ENCODE results near the gene GABRE. TPM values are rescaled to one million over a fixed set of nuclear protein-coding genes. Genes with fewer than 3 reads are reported as not detected.

The GABRE gene
- total RNA-seq, 2 donors from 2014 or later, result 4.2 to 16.2 TPM

DNA sequence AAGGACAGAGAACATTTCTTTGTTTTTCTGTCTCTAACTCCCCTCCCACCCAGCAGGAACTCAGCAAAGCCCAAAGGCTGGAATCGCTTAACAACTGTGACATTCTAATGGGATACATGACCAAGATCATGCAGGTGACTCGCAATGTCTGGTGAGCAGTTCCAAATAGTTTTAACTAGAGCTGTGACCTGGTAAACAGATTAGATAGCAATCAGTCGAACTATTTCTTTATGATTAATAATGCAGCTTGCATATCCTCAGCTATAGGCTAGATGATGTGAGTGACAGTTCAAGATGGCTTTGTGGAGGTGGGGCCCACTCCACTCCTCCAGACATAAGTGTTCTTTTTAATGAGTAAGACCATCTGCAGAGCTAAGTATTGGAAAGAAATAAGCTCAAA, 20.0 kb upstream of the GABRE start:
- no peaks in the 10 kb centered on the region for H3K27me3 ChIP-seq
- H3K4me1 ChIP-seq, result no peaks in the 10 kb centered on the region
- no peak overlapping the region for H3K27ac ChIP-seq
- TF ChIP-seq, protein P1, sequence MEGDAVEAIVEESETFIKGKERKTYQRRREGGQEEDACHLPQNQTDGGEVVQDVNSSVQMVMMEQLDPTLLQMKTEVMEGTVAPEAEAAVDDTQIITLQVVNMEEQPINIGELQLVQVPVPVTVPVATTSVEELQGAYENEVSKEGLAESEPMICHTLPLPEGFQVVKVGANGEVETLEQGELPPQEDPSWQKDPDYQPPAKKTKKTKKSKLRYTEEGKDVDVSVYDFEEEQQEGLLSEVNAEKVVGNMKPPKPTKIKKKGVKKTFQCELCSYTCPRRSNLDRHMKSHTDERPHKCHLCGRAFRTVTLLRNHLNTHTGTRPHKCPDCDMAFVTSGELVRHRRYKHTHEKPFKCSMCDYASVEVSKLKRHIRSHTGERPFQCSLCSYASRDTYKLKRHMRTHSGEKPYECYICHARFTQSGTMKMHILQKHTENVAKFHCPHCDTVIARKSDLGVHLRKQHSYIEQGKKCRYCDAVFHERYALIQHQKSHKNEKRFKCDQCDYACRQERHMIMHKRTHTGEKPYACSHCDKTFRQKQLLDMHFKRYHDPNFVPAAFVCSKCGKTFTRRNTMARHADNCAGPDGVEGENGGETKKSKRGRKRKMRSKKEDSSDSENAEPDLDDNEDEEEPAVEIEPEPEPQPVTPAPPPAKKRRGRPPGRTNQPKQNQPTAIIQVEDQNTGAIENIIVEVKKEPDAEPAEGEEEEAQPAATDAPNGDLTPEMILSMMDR (IDR thresholded peaks at IDR 0.05), result no peak
- DNase-seq (ENCODE audit: low spot score), result no peak
- no peaks in the 10 kb centered on the region for H3K36me3 ChIP-seq
- no peaks in the 10 kb centered on the region for H3K9me3 ChIP-seq
- H3K4me3 ChIP-seq, result no peak overlapping the region

DNA sequence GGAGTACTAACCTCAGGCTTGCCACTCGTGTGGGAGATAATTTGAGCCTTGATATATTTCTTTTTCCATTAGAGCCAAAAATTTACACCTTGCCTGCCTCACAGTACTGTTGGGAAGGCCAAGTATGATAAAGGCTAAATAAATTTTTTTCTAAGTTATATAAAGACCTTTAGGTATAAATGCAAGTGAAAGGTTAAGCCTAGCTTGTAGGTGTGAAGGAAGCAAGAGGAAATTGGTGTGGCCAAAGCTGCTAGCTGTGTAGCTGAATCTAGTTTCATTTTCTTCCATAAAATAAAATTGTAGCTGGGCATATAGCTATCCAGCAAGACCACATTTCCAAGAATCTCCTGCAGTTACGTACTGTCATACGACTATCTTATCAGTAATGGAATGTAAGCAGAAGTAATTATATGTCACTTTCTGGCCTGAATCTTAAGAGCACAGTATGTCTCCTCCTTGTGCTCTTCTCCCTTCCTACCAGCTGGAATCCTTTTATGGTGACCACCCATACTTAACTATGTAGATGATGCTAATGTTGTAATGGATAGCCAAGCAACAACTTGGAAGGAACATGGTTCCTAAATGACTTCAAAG, 14.3 kb upstream of the GABRE start:
- H3K27me3 ChIP-seq, result no peaks in the 10 kb centered on the region
- no peaks in the 10 kb centered on the region for H3K36me3 ChIP-seq
- H3K4me3 ChIP-seq, result no peak overlapping the region
- TF ChIP-seq, protein P1 (IDR thresholded peaks at IDR 0.05), result no peak
- H3K27ac ChIP-seq, result no peak overlapping the region
- no peaks in the 10 kb centered on the region for H3K4me1 ChIP-seq
- no peak for DNase-seq (ENCODE audit: low spot score)
- no peaks in the 10 kb centered on the region for H3K9me3 ChIP-seq

DNA sequence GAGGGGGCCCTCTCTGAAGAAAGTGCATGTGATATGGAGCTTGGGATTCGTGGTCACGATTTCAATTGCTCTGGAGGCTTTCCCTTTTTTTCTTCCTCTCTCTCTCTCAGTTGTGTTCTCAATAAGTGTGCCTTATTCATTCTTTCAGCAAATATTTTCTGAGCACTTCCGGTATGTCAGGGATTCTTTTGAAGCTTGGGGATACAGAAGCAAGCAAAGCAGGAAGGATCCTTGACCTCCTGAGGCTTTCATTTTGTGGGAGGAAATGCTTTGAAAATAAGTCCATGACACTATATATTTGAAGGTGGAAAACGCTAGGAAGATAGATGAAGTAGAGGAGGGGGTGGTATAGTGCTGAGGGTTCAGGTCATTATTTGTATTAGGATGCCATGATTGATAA, 12.6 kb upstream of the GABRE start:
- Histone ChIP-seq H3K4me3 (no peak overlapping the region), H3K9me3 (no peaks in the 10 kb centered on the region), H3K4me1 (peaks cover 0 to 3% of the 10 kb centered on the region in 2 donors), H3K27ac (no peak overlapping the region), H3K27me3 (no peaks in the 10 kb centered on the region), H3K36me3 (no peaks in the 10 kb centered on the region)
- TF ChIP-seq, protein P1 (IDR thresholded peaks at IDR 0.05), result no peak
- DNase-seq (ENCODE audit: low spot score), result no peak

DNA sequence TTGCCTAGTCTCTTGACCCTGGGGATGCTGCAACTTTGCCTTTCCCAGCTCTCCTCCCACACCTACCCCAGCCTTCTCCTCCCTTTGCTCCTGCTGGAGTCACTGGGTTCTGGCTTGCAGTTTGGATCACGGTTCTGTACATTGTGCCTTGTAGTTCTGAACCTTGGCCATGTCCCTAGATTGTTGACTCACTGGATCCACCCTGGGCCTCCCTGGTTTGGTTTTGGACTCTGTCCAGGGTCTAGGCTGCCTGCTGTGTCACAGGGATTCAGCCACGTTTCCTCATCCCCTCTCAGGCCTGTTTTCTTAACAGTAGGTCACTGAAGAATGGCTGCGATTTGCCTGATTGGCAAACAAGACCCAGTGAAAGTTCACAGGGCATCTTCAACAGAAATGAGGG, 11.5 kb upstream of the GABRE start:
- Histone ChIP-seq H3K4me3 (no peak overlapping the region), H3K9me3 (no peaks in the 10 kb centered on the region), H3K27me3 (no peaks in the 10 kb centered on the region), H3K27ac (no peak overlapping the region), H3K4me1 (peaks cover 0 to 3% of the 10 kb centered on the region in 2 donors), H3K36me3 (no peaks in the 10 kb centered on the region)
- DNase-seq (ENCODE audit: low spot score), result no peak
- TF ChIP-seq, protein P1 (IDR thresholded peaks at IDR 0.05), result no peak

DNA sequence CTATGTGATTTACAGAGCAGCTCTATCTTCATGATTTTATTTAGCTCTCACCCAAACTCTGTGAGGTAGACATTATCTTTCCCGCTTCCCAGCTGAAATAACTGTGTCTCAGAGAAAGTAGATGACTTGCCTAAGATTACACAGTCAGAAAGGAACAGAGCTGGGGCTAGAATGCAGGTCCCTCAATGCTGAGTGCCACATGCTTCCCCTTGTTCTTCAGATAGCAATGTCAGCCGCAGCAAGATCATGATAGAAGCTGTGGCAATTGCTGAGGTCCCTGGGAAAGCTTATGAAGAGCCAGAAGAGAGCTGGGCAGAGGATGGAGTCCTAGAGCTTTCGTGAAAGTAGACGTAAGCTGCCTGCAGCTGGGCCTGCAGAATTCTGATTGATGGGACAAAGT, 11.1 kb upstream of the GABRE start:
- DNase-seq (ENCODE audit: low spot score), result no peak
- Histone ChIP-seq H3K4me3 (no peak overlapping the region), H3K4me1 (peaks cover 0 to 3% of the 10 kb centered on the region in 2 donors), H3K27ac (no peak overlapping the region), H3K9me3 (no peaks in the 10 kb centered on the region), H3K27me3 (no peaks in the 10 kb centered on the region), H3K36me3 (no peaks in the 10 kb centered on the region)
- TF ChIP-seq, protein P1 (IDR thresholded peaks at IDR 0.05), result no peak

DNA sequence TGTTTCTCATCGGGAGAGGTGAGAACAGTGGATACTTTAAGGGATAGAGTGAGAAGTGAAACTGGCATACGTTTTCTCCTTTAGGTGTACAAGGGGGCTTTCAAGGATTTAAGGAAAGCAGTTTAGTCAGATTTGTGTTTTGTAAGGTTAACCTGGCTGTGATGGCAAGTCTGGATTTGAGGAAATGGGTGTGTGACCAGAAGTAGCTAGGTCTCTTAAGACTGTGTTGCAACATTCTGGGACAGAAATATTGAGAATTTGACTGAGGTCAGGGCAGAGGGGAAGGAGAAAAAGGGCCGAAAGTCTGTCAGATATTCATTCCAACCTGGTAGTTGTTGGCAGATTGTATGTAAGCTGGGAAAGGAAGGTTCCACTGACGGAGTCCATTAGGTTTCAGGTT, 10.4 kb upstream of the GABRE start:
- Histone ChIP-seq H3K4me1 (peaks cover 0 to 3% of the 10 kb centered on the region in 2 donors), H3K4me3 (no peak overlapping the region), H3K27ac (no peak overlapping the region), H3K9me3 (no peaks in the 10 kb centered on the region), H3K36me3 (no peaks in the 10 kb centered on the region), H3K27me3 (no peaks in the 10 kb centered on the region)
- DNase-seq (ENCODE audit: low spot score), result no peak
- TF ChIP-seq, protein P1 (IDR thresholded peaks at IDR 0.05), result no peak

Data from right atrium auricular region (tissue), 2 donors.